IMR-90 (cell line): ENCODE measurements around the gene STEEP1. TPM values are rescaled to one million over a fixed set of nuclear protein-coding genes. Genes with fewer than 3 reads are reported as not detected.

Experiments
- ATAC-seq: fragments of 200-7000 bp; cut with Tn5 transposase; 2 replicates; pipeline ENCODE4 v1.9.1; 2020; ENCODE audit warnings: low read depth, mild to moderate bottlenecking, moderate library complexity
- Bru-seq: library from RNA; stranded (reverse); fragments of 400-500 nt; gene quantifications from one replicate; lab custom pipeline; 2021; lab: Mats Ljungman, UMichigan
- BruChase-seq, 2 experiments: library from RNA; stranded (reverse); fragments of 400-500 nt; gene quantifications; one replicate each; lab custom pipeline; 2021; lab: Mats Ljungman, UMichigan
- BruUV-seq: library from RNA; stranded (reverse); fragments of 400-500 nt; replicated peaks from 2 replicates; lab custom pipeline; 2021; lab: Mats Ljungman, UMichigan
- CTCF ChIA-PET: fragments of 300-600 bp; formaldehyde crosslinking; extraction: SDS; loops from one replicate; lab custom pipeline; 2021; ENCODE audit warnings: antibody characterized with exemption; lab: Yijun Ruan, JAX
- POLR2A ChIA-PET: fragments of 300-600 bp; sonication (Branson Sonifier 250); formaldehyde crosslinking; loops from one replicate; lab custom pipeline; 2022; ENCODE audit warnings: antibody characterized with exemption; ENCODE audit not compliant: unreplicated experiment; lab: Charles Lee
- DNase-seq: peaks from one replicate; pipeline ENCODE4 v3.0.0; 2013
- H2AFZ ChIP-seq: replicated peaks from 2 replicates; pipeline ENCODE3; 2013; ENCODE audit warnings: low read length, mild to moderate bottlenecking; ENCODE audit not compliant: poor library complexity
- H2AK5ac ChIP-seq: 2 replicates; pipeline ENCODE4 v1.6.1; 2013; ENCODE audit warnings: low read depth, low read length, inconsistent platforms
- H2AK9ac ChIP-seq: replicated peaks from 2 replicates; pipeline ENCODE3; 2013; ENCODE audit warnings: mild to moderate bottlenecking, low read depth, low read length, moderate library complexity; ENCODE audit not compliant: poor library complexity
- H2BK120ac ChIP-seq: 2 replicates; pipeline ENCODE4 v1.6.1; 2013; ENCODE audit warnings: low read depth, low read length, inconsistent platforms
- H2BK15ac ChIP-seq: 3 replicates; pipeline ENCODE4 v1.6.1; 2013; ENCODE audit warnings: low read depth, low read length, inconsistent platforms
- H2BK20ac ChIP-seq: 2 replicates; pipeline ENCODE4 v1.6.1; 2013; ENCODE audit warnings: low read depth, mild to moderate bottlenecking, inconsistent platforms, low read length, moderate library complexity
- H2BK5ac ChIP-seq: 2 replicates; pipeline ENCODE4 v1.6.1; 2013; ENCODE audit warnings: mild to moderate bottlenecking, low read depth, low read length, inconsistent platforms; ENCODE audit not compliant: poor library complexity, severe bottlenecking
- H3K14ac ChIP-seq: replicated peaks from 2 replicates; pipeline ENCODE4 v1.6.1; 2013; ENCODE audit warnings: low read depth, low read length, inconsistent platforms
- H3K18ac ChIP-seq: 2 replicates; pipeline ENCODE4 v1.6.1; 2013; ENCODE audit warnings: low read depth, low read length, control low read depth
- H3K23ac ChIP-seq: 2 replicates; pipeline ENCODE4 v1.6.1; 2013; ENCODE audit warnings: low read depth, low read length, inconsistent platforms
- H3K27ac ChIP-seq: 2 replicates; pipeline ENCODE4 v1.5.1; 2013; ENCODE audit warnings: mild to moderate bottlenecking, control low read depth, low read length; ENCODE audit not compliant: insufficient read depth
- H3K27me3 ChIP-seq: 2 replicates; pipeline ENCODE4 v1.6.1; 2013; ENCODE audit warnings: low read length; ENCODE audit not compliant: control insufficient read depth, insufficient read depth
- H3K36me3 ChIP-seq: 2 replicates; pipeline ENCODE4 v1.6.1; 2013; ENCODE audit warnings: low read length, mixed read lengths; ENCODE audit not compliant: control insufficient read depth, insufficient read depth
- H3K4ac ChIP-seq: 2 replicates; pipeline ENCODE4 v1.6.1; 2013; ENCODE audit warnings: low read depth, low read length, inconsistent platforms
- H3K4me1 ChIP-seq: 2 replicates; pipeline ENCODE4 v1.6.1; 2013; ENCODE audit warnings: low read length, mixed read lengths; ENCODE audit not compliant: control insufficient read depth, insufficient read depth
- H3K4me2 ChIP-seq: 2 replicates; pipeline ENCODE4 v1.6.1; 2013; ENCODE audit warnings: low read depth, mild to moderate bottlenecking, control low read depth, low read length, moderate library complexity
- H3K4me3 ChIP-seq: 2 replicates; pipeline ENCODE4 v1.5.1; 2013; ENCODE audit warnings: low read depth, mild to moderate bottlenecking, control low read depth, low read length, moderate library complexity; ENCODE audit not compliant: insufficient read depth
- H3K56ac ChIP-seq: 2 replicates; pipeline ENCODE4 v1.6.1; 2013; ENCODE audit warnings: low read length, inconsistent platforms; ENCODE audit not compliant: insufficient read depth; ENCODE audit errors: extremely low read depth
- H3K79me1 ChIP-seq, 2 experiments: 2 replicates each; pipeline ENCODE4 v1.6.1; 2013; ENCODE audit warnings: low read length in 2 of 2, inconsistent platforms in 1 of 2, low read depth in 1 of 2
- H3K9ac ChIP-seq: 2 replicates; pipeline ENCODE4 v1.6.1; 2013; ENCODE audit warnings: low read depth, low read length, control low read depth
- H3K9me1 ChIP-seq: 2 replicates; pipeline ENCODE4 v1.6.1; 2013; ENCODE audit warnings: low read length, inconsistent platforms; ENCODE audit not compliant: insufficient read depth
- H3K9me3 ChIP-seq: 2 replicates; pipeline ENCODE4 v1.6.1; 2013; ENCODE audit warnings: low read length; ENCODE audit not compliant: control insufficient read depth, insufficient read depth
- H4K20me1 ChIP-seq: 2 replicates; pipeline ENCODE4 v1.6.1; 2013; ENCODE audit warnings: low read length, inconsistent platforms; ENCODE audit not compliant: insufficient read depth
- H4K5ac ChIP-seq: 2 replicates; pipeline ENCODE4 v1.6.1; 2013; ENCODE audit warnings: mild to moderate bottlenecking, low read depth, low read length, control low read depth
- H4K8ac ChIP-seq, 2 experiments: 2 replicates each; pipeline ENCODE4 v1.6.1; 2013; ENCODE audit warnings: low read depth in 2 of 2, low read length in 2 of 2, control low read depth in 1 of 2, inconsistent platforms in 1 of 2
- H4K91ac ChIP-seq: 2 replicates; pipeline ENCODE4 v1.6.1; 2013; ENCODE audit warnings: low read depth, low read length, inconsistent platforms; ENCODE audit not compliant: insufficient read depth
- BHLHE40 ChIP-seq: fragments of 150-350 bp; IDR thresholded peaks from 2 replicates; pipeline ENCODE4 v1.6.1; 2016; ENCODE audit warnings: mild to moderate bottlenecking, low read depth, low read length
- CEBPB ChIP-seq: IDR thresholded peaks from 2 replicates; pipeline ENCODE4 v1.6.1; 2012; ENCODE audit warnings: low read depth, low read length, improper control_type of control experiment
- MAFK ChIP-seq: IDR thresholded peaks from 2 replicates; pipeline ENCODE4 v1.6.1; 2012; ENCODE audit warnings: low read depth, low read length, improper control_type of control experiment
- MAZ ChIP-seq: IDR thresholded peaks from 2 replicates; pipeline ENCODE4 v1.6.1; 2012; ENCODE audit warnings: low read depth, mild to moderate bottlenecking, low read length, improper control_type of control experiment, moderate library complexity, borderline replicate concordance
- MXI1 ChIP-seq: IDR thresholded peaks from 2 replicates; pipeline ENCODE4 v1.6.1; 2012; ENCODE audit warnings: low read depth, mild to moderate bottlenecking, low read length, moderate library complexity, borderline replicate concordance
- POLR2A ChIP-seq: IDR thresholded peaks from 2 replicates; pipeline ENCODE4 v1.6.1; 2012; ENCODE audit warnings: mild to moderate bottlenecking, low read depth, low read length
- USF2 ChIP-seq: fragments of 150-350 bp; IDR thresholded peaks from 2 replicates; pipeline ENCODE4 v1.6.1; 2017; ENCODE audit warnings: mild to moderate bottlenecking, antibody characterized with exemption, low read length, low read depth
- whole genome bisulfite sequencing, 2 experiments: methylation state at CpG; one replicate each; pipeline versions ENCODE4 v1.1.5 to v1.1.7; 2013; ENCODE audit warnings: missing lambda C conversion rate in 2 of 2; ENCODE audit not compliant: insufficient read length in 1 of 2; ENCODE audit errors: extremely low coverage in 2 of 2; 5-methylcytosine and 5-hydroxymethylcytosine counted together
- dilution Hi-C: fragments of 300-500 bp; cut with HindIII; formaldehyde crosslinking; loops from one replicate; pipeline ENCODE4 v1.14.3; 2018; ENCODE audit warnings: low sequenced_read_pairs; ENCODE audit not compliant: unreplicated experiment
- in situ Hi-C: fragments of 300-500 bp; cut with MboI; formaldehyde crosslinking; loops from 3 replicates; pipeline ENCODE4 v1.14.3; 2019; ENCODE audit warnings: low sequenced_read_pairs, inconsistent platforms, mixed read lengths
- intact Hi-C: fragments of 100-400 bp; cut with micrococcal nuclease; formaldehyde crosslinking; loops from 2 replicates; pipeline ENCODE4 v1.10.0; 2022
- long read RNA-seq: library from polyadenylated mRNA; unstranded; transcript quantifications from one replicate; pipeline ENCODE4 v2.0.0, GENCODE V29; 2021; ENCODE audit not compliant: unreplicated experiment
- polyA plus RNA-seq, 3 experiments: library from polyadenylated mRNA; depleted of rRNA; stranded (reverse); fragments of >200 nt; gene quantifications; 2 replicates each; pipeline ENCODE4 v1.2.3, GENCODE V29; 2012; ENCODE audit warnings: low replicate concordance in 1 of 3
- total RNA-seq: library from RNA; depleted of rRNA; stranded (reverse); fragments of >200 nt; gene quantifications from 2 replicates; pipeline ENCODE4 v1.2.3, GENCODE V29; 2012; rRNA removed

Gene STEEP1
- total RNA-seq, result 33.2 and 47.5 TPM in 2 replicates
- 15.1 and 16.7 TPM in 2 replicates for polyA plus RNA-seq (2012; rRNA removed)
- 3.9 and 6.4 TPM in 2 replicates for polyA plus RNA-seq (2012; cell fraction: cytosol; rRNA removed)
- 2.8 and 13.5 TPM in 2 replicates for polyA plus RNA-seq (2012; cell fraction: nucleus; rRNA removed; ENCODE audit: low replicate concordance)
- Bru-seq, nascent RNA, result percentile 61 among the genes with signal in this experiment
- BruChase-seq, experiment 1, labeled RNA remaining after a 6-hour chase, result percentile 72 among the genes with signal in this experiment
- percentile 59 among the genes with signal in this experiment for BruChase-seq, experiment 2, labeled RNA remaining after a 2-hour chase
- long read RNA-seq, partial matches to known transcripts, result 0 of 3 reads
- long read RNA-seq, other reads (novel, unspliced or antisense), result 2 of 3 reads

GRCh38 chrX:119565107-119565663 is at the start of gene STEEP1:
TSS of gene STEEP1 (minus strand) at chrX:119565409. CDS start at chrX:119565355, 54 bp downstream.
- no peak within 1 kb of the TSS for H3K14ac ChIP-seq
- CTCF ChIA-PET, result no interaction called here
- TF ChIP-seq MXI1 (peak; percentile 43; the same call in 1 of the 2 replicates), BHLHE40 (peak; percentile 93), POLR2A (peak; percentile 46; the same call in 1 of the 2 replicates), MAFK (no peak), MAZ (no peak), USF2 (peak; percentile 91), CEBPB (no peak)
- H3K18ac ChIP-seq, result no peak within 1 kb of the TSS
- no peak within 1 kb of the TSS for H2BK120ac ChIP-seq
- H2BK15ac ChIP-seq, result no peak within 1 kb of the TSS
- H4K20me1 ChIP-seq, result no peaks in the 10 kb centered on the region
- no peaks in the 10 kb centered on the region for H3K9me1 ChIP-seq
- H2AFZ ChIP-seq, result peak within 1 kb of the TSS; percentile 74
- peak within 1 kb of the TSS; percentile 31 for H2AK9ac ChIP-seq
- dilution Hi-C loops, result no loop called here
- peak; percentile 92 for DNase-seq
- no peak within 1 kb of the TSS for H3K4ac ChIP-seq
- H2BK20ac ChIP-seq, result no peak within 1 kb of the TSS
- no peak within 1 kb of the TSS for H4K91ac ChIP-seq
- ATAC-seq, result peak; percentile 98
- POLR2A ChIA-PET, result no interaction called here
- no peaks in the 10 kb centered on the region for H3K4me1 ChIP-seq
- H3K36me3 ChIP-seq, result no peaks in the 10 kb centered on the region
- intact Hi-C loops, result no loop called here
- in situ Hi-C loops, result no loop called here
- H2AK5ac ChIP-seq, result no peak within 1 kb of the TSS
- H3K27ac ChIP-seq, result peak within 1 kb of the TSS; percentile 68
- H4K8ac ChIP-seq, result peak within 1 kb of the TSS in 1 of 2 experiments; percentile 89; a peak in 3 of 4 replicates
- H3K79me1 ChIP-seq, result peaks cover 3 to 5% of the 10 kb centered on the region in 2 experiments; a peak in 2 of 4 replicates
- H3K9me3 ChIP-seq, result no peaks in the 10 kb centered on the region
- WGBS, 2 experiments, result 26% methylated on average over 5 of the region's 27 CpGs; no CpG with 5 or more reads in 1 of the 2 experiments
- no peak within 1 kb of the TSS for H4K5ac ChIP-seq
- H3K23ac ChIP-seq, result no peak within 1 kb of the TSS
- peak within 1 kb of the TSS; percentile 77 for H3K9ac ChIP-seq
- peak within 1 kb of the TSS; percentile 74 for H3K4me3 ChIP-seq
- no TSS peak for BruUV-seq
- no peak within 1 kb of the TSS for H3K56ac ChIP-seq
- no peak within 1 kb of the TSS for H2BK5ac ChIP-seq
- H3K27me3 ChIP-seq, result no peaks in the 10 kb centered on the region
- peak within 1 kb of the TSS; percentile 89 for H3K4me2 ChIP-seq
